SU-DHL-6 (cell line): ENCODE data around the gene CRCP.
A peak's percentile ranks its signal among the peaks of the same experiment; 100 is the strongest.
"Not testable (repeated sequence)": the region's sequence is repeated elsewhere in the genome, so short reads cannot be mapped to it uniquely, and the experiment has no call there.

Experiments
- H2AFZ ChIP-seq: fragments of 200-600 bp; sonication (generic); 2 replicates; pipeline ENCODE4 v1.6.1; 2014; ENCODE audit warnings: low read depth, mild to moderate bottlenecking, moderate library complexity, mixed read lengths, antibody characterized with exemption, low read length; ENCODE audit not compliant: severe bottlenecking
- H3F3A ChIP-seq: fragments of 200-600 bp; shearing (Covaris generic); 2 replicates; pipeline ENCODE4 v1.6.0; 2016; ENCODE audit warnings: antibody characterized with exemption, mild to moderate bottlenecking; ENCODE audit not compliant: insufficient read depth
- H3K27ac ChIP-seq: fragments of 200-600 bp; sonication (generic); 2 replicates; pipeline ENCODE4 v1.5.1; 2016; ENCODE audit warnings: low read depth, mild to moderate bottlenecking, low read length, moderate library complexity, mixed read lengths
- H3K27me3 ChIP-seq: fragments of 200-600 bp; sonication (generic), shearing (Covaris generic); 2 replicates; pipeline ENCODE4 v1.6.0; 2014; ENCODE audit warnings: mild to moderate bottlenecking, low read length
- H3K36me3 ChIP-seq: fragments of 200-600 bp; sonication (generic); 2 replicates; pipeline ENCODE4 v1.6.1; 2014; ENCODE audit warnings: mild to moderate bottlenecking, low read length, mixed read lengths
- H3K4me2 ChIP-seq: fragments of 300-600, 200-600 bp; shearing (Covaris generic), sonication (generic); 2 replicates; pipeline ENCODE4 v1.6.0; 2014; ENCODE audit warnings: low read length, low read depth, mild to moderate bottlenecking; ENCODE audit not compliant: poor library complexity, severe bottlenecking
- H3K4me3 ChIP-seq: fragments of 200-600 bp; sonication (generic); 2 replicates; pipeline ENCODE4 v1.5.1; 2014; ENCODE audit warnings: antibody characterized with exemption, low read length, mild to moderate bottlenecking, mixed read lengths; ENCODE audit not compliant: insufficient read depth, poor library complexity, severe bottlenecking
- H3K79me2 ChIP-seq: fragments of 200-600 bp; sonication (generic); 2 replicates; pipeline ENCODE4 v1.6.1; 2014; ENCODE audit warnings: mild to moderate bottlenecking, low read length, moderate library complexity; ENCODE audit not compliant: insufficient read depth
- H3K9ac ChIP-seq: fragments of 200-600 bp; sonication (generic); 2 replicates; pipeline ENCODE4 v1.7.0; 2014; ENCODE audit warnings: mild to moderate bottlenecking, low read length
- H3K9me2 ChIP-seq: fragments of 200-600 bp; sonication (generic); replicated peaks from 2 replicates; pipeline ENCODE4 v1.6.1; 2014; ENCODE audit warnings: low read length; ENCODE audit not compliant: insufficient read depth
- H3K9me3 ChIP-seq: fragments of 200-600 bp; sonication (generic); 2 replicates; pipeline ENCODE4 v1.6.1; 2014; ENCODE audit warnings: low read length, mixed read lengths; ENCODE audit not compliant: insufficient read depth
- H4K20me1 ChIP-seq: fragments of 200-600 bp; sonication (generic); 2 replicates; pipeline ENCODE4 v1.6.1; 2014; ENCODE audit warnings: low read depth, mild to moderate bottlenecking, antibody characterized with exemption, low read length, moderate library complexity, mixed read lengths
- EZH2phosphoT487 ChIP-seq: fragments of 200-600 bp; sonication (generic), shearing (Covaris generic); conservative IDR thresholded peaks from 2 replicates; pipeline ENCODE4 v1.6.1; 2018; ENCODE audit warnings: mild to moderate bottlenecking, antibody characterized with exemption, low read length, moderate library complexity, mixed read lengths
- TF ChIP-seq, protein P1 (sequence below): fragments of 200-600 bp; sonication (generic); IDR thresholded peaks from one replicate; pipeline ENCODE4 v1.5.1; 2017; ENCODE audit warnings: antibody characterized with exemption, mild to moderate bottlenecking, low read length, moderate library complexity; ENCODE audit not compliant: insufficient read depth, poor library complexity, severe bottlenecking

Gene CRCP

DNA sequence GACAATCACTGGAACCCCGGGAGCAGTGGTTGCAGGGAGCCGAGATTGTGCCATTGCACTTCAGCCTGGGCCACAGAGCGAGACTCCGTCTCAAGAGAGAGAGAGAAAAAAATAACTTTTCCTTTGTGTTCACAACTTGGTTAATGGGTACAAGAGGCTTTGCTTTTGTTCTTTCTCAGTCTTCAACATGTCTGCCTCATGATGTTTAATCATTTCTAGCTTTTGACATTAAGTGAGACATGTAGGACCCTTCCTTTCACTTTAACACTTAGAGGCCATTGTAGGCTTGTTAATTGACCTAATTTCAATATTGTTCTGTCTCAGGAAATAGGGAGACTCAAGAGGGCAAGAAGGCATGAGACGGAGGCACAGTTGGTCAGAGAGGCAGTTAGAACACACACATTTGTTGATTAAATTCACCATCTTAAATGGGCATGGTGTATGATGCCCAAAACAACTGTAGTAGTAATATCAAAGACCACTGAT lies 9.3 kb upstream of the CRCP start:
- H3K9ac ChIP-seq = no peak overlapping the region
- TF ChIP-seq EZH2phosphoT487 = no peak
- TF ChIP-seq, protein P1, sequence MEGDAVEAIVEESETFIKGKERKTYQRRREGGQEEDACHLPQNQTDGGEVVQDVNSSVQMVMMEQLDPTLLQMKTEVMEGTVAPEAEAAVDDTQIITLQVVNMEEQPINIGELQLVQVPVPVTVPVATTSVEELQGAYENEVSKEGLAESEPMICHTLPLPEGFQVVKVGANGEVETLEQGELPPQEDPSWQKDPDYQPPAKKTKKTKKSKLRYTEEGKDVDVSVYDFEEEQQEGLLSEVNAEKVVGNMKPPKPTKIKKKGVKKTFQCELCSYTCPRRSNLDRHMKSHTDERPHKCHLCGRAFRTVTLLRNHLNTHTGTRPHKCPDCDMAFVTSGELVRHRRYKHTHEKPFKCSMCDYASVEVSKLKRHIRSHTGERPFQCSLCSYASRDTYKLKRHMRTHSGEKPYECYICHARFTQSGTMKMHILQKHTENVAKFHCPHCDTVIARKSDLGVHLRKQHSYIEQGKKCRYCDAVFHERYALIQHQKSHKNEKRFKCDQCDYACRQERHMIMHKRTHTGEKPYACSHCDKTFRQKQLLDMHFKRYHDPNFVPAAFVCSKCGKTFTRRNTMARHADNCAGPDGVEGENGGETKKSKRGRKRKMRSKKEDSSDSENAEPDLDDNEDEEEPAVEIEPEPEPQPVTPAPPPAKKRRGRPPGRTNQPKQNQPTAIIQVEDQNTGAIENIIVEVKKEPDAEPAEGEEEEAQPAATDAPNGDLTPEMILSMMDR = no peak
- no peaks in the 10 kb centered on the region for H3K79me2 ChIP-seq

DNA sequence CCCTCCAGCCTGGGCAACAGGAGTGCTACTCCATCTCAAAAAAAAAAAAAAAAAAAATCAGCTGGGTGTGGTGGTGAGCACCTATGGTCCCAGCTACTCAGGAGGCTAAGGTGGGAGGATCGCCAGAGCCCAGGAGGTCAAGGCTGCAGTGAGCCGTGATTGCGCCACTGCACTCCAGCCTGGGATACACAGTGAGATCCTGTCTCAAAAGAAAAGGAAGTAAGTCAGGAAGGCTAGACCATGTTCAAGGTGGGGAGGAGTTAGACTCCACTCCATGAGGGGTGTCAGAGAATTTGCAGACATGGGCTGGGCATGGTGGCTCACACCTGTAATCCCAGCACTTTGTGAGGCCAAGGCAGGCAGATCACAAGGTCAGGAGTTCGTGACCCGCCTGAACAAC lies 6.2 kb upstream of the CRCP start:
- H3K9me2 ChIP-seq, H3K27me3 ChIP-seq, H3K36me3 ChIP-seq, H3K27ac ChIP-seq, H2AFZ ChIP-seq, H3F3A ChIP-seq, H3K9me3 ChIP-seq, H3K9ac ChIP-seq, H3K4me3 ChIP-seq, H4K20me1 ChIP-seq, H3K79me2 ChIP-seq, H3K4me2 ChIP-seq: not testable (repeated sequence)

More for the DNA sequence above, 9.3 kb upstream of the CRCP start:
- H3K36me3 ChIP-seq = no peaks in the 10 kb centered on the region
- H4K20me1 ChIP-seq = no peaks in the 10 kb centered on the region
- no peaks in the 10 kb centered on the region for H3K27me3 ChIP-seq
- no peak overlapping the region for H2AFZ ChIP-seq
- H3K27ac ChIP-seq = no peak overlapping the region
- H3K4me3 ChIP-seq = no peak overlapping the region
- H3K4me2 ChIP-seq = no peak overlapping the region
- H3K9me3 ChIP-seq = no peaks in the 10 kb centered on the region
- H3K9me2 ChIP-seq = no peaks in the 10 kb centered on the region
- no peaks in the 10 kb centered on the region for H3F3A ChIP-seq

DNA sequence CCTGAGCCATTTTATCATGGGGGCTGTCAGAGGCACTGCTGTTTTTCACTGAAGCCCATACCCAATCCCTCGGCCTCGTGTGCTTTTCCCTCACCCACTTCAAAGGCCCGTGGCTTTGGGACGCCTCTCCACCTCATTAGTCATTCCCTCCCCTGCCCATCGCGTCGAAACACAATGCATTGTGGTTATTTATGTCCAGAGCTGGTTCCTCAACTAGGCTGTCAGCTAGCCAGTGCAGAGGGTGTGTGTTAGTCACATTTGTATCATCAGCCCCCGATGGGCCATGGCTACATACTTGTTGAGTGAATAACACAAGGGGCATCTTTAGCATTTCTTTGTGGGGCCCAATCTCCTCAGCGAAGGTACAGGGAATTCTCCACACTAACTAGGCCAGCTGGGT lies 3.8 kb upstream of the CRCP start:
- Histone ChIP-seq H3K4me2 (no peak overlapping the region), H3K9me2 (no peaks in the 10 kb centered on the region), H3K27ac (no peak overlapping the region), H3K36me3 (no peaks in the 10 kb centered on the region), H3K4me3 (no peak overlapping the region), H3K9ac (no peak overlapping the region), H2AFZ (no peak overlapping the region), H4K20me1 (0 out of 2 replicates have a peak, but pooled peaks cover 4% of the 10 kb centered on the region), H3K9me3 (no peaks in the 10 kb centered on the region), H3K27me3 (no peaks in the 10 kb centered on the region), H3K79me2 (peaks cover 12% of the 10 kb centered on the region), H3F3A (no peaks in the 10 kb centered on the region)
- TF ChIP-seq EZH2phosphoT487 = no peak
- TF ChIP-seq, protein P1 = no peak

DNA sequence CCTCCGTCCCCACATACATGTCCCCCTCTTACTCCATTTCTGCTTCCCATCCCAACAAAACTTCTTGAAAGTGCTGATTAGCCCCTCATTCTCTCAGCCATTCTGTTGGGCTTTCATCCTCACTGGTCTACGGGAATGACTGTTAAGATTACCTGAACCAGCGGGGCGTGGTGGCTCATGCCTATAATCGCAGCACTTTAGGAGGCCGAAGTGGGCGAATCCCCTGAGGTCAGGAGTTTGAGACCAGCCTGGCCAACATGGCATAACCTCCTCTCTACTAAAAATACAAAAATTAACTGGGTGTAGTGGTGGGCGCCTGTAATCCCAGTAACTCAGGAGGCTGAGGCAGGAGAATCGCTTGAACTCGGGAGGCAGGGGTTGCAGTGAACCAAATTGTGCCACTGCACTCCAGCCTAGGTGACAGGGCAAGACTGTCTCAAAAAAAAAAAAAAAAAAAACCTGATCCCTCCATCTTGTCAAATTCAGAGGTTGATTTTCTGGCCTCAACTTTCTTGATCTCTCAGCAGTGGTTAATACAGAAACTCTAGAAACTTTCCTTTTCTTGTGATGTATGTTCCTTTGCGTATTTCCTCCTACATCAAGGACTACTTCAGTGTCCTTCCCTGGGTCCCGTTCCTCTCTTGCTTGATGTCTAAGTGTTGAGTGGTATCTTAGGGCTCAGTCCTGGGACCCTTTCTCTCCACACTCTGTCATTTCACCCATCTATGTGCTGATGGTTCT lies 2.2 kb downstream of the CRCP start:
- not testable (repeated sequence) for H3K27ac ChIP-seq, H3K4me3 ChIP-seq, H3F3A ChIP-seq, H3K27me3 ChIP-seq, H3K9ac ChIP-seq, H3K9me3 ChIP-seq, H3K9me2 ChIP-seq, H2AFZ ChIP-seq
- H3K79me2 ChIP-seq = peaks cover 72% of the 10 kb centered on the region
- peak overlapping the region; percentile 83 for H3K4me2 ChIP-seq
- peaks cover 14% of the 10 kb centered on the region; the same call in 1 of the 2 replicates for H3K36me3 ChIP-seq
- H4K20me1 ChIP-seq = peaks cover 31% of the 10 kb centered on the region; the same call in 1 of the 2 replicates
